NCI-H1048 (cell line): ENCODE data around the gene LCOR.

ENCODE experiments used
- DNase-seq: peaks from one replicate; lab custom pipeline; 2025; lab: John Stamatoyannopoulos, UW

LCOR gene

GRCh38 chr10:96890580-96890979, 58.5 kb downstream of the LCOR start:
- no peak for DNase-seq

GRCh38 chr10:96891840-96892239, 59.7 kb downstream of the LCOR start:
- no peak for DNase-seq

DNA sequence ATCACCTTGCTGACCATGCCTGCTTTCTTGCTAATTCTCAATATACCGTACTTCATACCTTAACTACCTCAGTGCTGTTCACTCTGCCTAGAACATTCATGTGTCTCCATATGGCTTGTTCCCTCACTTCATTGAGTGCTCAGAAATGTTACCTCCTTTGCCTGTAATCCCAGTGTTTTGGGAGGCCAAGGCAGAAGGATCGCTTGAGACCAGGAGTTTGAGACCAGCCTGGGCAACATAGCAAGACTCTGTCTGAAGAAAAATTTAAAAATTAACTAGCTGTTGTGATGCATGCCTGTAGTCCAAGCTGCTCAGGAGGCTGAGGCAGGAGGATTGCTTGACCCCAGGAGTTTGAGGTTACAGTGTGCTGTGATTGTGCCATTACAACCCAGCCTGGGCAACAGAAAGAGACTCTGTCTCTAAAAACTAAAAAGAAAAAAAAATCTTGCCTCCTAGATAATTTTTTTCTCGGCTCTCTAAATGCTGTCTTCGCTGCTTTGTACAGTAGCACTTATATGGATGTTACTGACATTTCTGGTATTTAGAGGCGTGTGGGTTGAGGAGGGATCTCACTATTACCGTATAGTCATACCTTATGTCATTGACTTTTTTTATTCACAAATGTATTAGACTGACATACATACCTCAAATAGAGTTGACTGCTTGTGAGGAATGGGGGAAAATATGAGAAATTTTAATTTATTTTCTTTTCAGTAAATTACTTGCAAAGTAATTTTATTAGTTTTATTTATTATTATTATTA, 63.7 kb downstream of the LCOR start:
- DNase-seq: no peak

- no peak for DNase-seq
These were observed 64.9 kb downstream of the LCOR start for GRCh38 chr10:96896884-96897589.

GRCh38 chr10:96902117-96902516, 70.0 kb downstream of the LCOR start:
- no peak for DNase-seq

GRCh38 chr10:96902731-96903358, 70.7 kb downstream of the LCOR start:
- no peak for DNase-seq

GRCh38 chr10:96904648-96905047, 72.5 kb downstream of the LCOR start:
- no peak for DNase-seq

DNA sequence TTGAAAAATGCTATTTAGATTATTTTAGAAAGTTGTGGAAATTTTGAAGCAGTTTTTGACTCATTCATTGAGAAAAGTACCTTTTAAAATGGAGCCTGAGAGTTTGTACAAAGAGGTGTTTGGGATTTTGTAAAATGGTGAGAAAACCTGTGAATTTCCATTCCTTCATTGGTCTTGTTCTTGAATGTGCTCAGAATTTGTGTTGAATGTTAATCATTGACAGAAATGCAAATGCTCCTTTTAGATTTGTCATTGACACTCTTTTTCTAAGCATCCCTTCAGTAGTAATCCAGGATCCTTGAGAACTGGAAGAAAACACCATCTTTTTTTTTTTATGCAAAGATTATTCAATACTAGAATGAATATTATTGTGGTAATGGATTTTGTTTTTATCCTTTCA, 74.8 kb downstream of the LCOR start:
- DNase-seq: no peak

- no peak for DNase-seq
These were observed 78.6 kb downstream of the LCOR start for GRCh38 chr10:96910488-96911395.

- DNase-seq: no peak
These were observed 80.3 kb downstream of the LCOR start for GRCh38 chr10:96912405-96912804.

GRCh38 chr10:96913906-96914305, 81.8 kb downstream of the LCOR start:
- no peak for DNase-seq

GRCh38 chr10:96917628-96918027, 85.5 kb downstream of the LCOR start:
- DNase-seq: no peak

DNA sequence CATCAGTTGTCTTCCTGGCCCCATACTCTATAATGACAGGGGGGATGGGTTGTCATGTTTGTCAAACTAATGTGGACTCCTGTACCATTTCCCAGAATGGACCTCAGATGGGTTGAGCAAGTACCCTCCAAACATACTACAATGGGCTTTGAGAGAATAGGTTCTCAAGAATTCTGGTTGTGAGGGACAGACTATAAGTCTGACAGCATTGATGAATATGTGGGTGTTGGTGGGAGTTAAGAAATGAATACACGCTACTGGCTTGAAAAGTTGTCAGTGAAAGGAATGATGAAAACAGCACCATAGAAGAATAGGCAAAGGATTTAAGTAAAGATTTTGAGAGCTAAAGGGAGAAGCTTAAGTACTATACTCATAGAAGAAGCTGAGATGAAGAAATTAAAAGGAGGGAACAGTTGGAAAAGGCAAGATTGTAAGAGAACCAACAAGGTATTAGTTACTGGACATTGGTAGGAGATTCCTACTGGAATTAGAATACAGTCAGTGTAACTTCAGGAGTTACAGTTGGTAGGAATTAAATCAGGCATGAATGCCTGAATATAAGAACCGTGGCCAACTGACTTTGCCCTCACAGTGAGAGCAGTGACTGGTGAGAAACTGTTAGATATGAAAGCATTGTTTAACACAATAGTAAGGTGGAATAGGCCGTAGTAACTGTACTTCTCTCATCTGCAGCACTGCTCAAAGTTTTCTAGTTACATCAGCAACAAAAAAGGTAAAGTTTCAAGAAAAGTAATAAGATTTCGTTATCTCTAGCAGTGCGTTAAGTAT, 86.3 kb downstream of the LCOR start:
- DNase-seq: no peak

DNA sequence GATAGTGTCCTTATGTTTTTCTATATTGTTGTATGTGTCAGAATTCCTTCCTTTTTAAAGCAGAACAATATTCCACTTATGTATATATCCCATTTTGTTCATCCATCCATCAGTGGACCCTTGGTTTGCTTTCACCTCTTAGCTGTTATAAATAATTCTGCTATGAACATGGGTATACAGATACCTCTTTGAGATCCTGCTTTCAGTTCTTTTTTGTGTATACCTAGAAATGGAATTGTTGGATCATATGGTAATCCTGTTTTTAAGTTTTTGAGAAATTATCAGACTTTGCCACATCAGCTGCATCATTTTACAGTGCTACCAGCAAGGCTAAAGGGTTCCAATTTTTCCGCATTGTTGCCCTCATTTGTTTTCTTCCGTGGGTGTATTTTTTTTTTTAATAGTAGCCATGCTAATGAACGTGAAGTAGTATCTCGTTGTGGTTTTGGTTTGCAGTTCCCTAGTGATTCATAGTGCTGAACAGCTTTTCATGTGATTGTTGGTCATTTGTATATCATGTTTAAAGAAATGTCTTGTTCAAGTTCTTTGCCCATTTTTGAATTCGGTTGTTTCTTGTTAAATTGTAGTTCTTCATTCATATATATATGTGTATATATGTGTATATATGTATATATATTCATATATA, 87.8 kb downstream of the LCOR start:
- DNase-seq: no peak

DNA sequence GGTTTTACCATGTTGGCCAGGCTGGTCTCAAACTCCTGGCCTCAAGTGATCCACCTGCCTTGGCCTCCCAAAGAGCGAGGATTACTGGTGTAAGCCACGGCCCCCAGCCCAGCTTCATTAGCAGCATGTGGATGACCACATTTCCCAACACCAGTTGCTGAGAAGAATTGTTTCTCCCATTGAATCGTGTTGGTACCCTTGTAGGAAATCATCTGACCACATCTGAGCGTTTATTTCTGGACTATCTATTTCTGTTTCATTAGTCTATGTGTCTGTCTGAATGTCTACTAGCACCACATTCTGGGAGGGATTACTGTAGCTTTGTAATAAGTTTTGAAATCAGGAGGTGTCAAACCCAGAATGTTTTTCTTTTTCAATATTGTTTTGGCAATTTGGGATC, 89.6 kb downstream of the LCOR start:
- no peak for DNase-seq

GRCh38 chr10:96922978-96923948, 91.2 kb downstream of the LCOR start:
- DNase-seq: no peak

GRCh38 chr10:96924861-96925260, 92.8 kb downstream of the LCOR start:
- DNase-seq: no peak

GRCh38 chr10:96930469-96930868, 98.4 kb downstream of the LCOR start:
- DNase-seq: no peak

DNA sequence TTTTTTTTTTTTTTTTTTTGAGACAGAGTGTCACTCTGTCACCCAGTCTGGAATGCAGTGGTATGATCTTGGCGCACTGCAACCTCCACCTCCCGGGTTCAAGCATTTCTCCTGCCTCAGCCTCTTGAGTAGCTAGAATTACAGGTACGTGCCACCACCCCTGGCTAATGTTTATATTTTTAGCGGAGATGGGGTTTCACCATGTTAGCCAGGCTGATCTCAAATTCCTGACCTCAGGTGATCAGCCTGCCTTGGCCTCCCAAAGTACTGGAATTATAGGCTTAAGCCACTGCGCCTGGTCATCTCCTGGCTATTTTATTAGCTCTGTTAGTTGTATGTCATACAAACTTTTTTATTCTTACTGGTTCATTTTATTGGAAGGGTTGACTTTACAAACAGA, 103.0 kb downstream of the LCOR start:
- DNase-seq: no peak

- DNase-seq: no peak
These were observed 103.7 kb downstream of the LCOR start for GRCh38 chr10:96935810-96936209.
